ENCODE data around the gene DNASE1L2. TPM values are rescaled to one million over a fixed set of nuclear protein-coding genes. Genes with fewer than 3 reads are reported as not detected.
A peak's percentile ranks its signal among the peaks of the same experiment; 100 is the strongest.

The DNASE1L2 gene
- total and polyA plus RNA-seq, 2 of the 8 experiments (the other 6 are each of a cell fraction or from before 2014, with no cell fraction given), result 0.35 to 0.97 TPM

GRCh38 chr16:2251296-2252111 is 15.3 kb downstream of the DNASE1L2 start, which contains the start of gene ECI1:
Gene ECI1 (minus strand): TSS chr16:2251587. CDS start chr16:2251566, 21 bp downstream.
- peak within 1 kb of the TSS; percentile 76 to 95 (median 83) for H3K4me3 ChIP-seq (ENCODE audit: extremely low read depth in 1 of 4, insufficient read depth in 2 of 4, low read depth in 3 of 4, low read length in 4 of 4)
- H3K18ac ChIP-seq (ENCODE audit: extremely low read depth, low read length), result peak within 1 kb of the TSS; percentile 78
- peaks cover 0 to 23% of the 10 kb centered on the region in 2 experiments; a peak in 2 of 4 replicates for H3K79me2 ChIP-seq (ENCODE audit: control insufficient read depth in 1 of 2, insufficient read depth in 2 of 2, low read length in 2 of 2)
- H2BK5ac ChIP-seq (ENCODE audit: low read depth, low read length), result peak within 1 kb of the TSS; percentile 90
- no peak within 1 kb of the TSS for H3K4ac ChIP-seq (replicated peaks; ENCODE audit: insufficient read length, low read depth, low read length)
- H3K79me1 ChIP-seq (ENCODE audit: low read depth, low read length), result peaks cover 4% of the 10 kb centered on the region; the same call in 1 of the 2 replicates
- peaks cover 6 to 13% of the 10 kb centered on the region in 2 experiments for H4K20me1 ChIP-seq (replicated peaks in 1 of 2; ENCODE audit: control insufficient read depth in 1 of 2, insufficient read depth in 2 of 2, low read length in 2 of 2)
- DNase-seq (ENCODE audit: low read depth in 1 of 2, low spot score in 2 of 2) (peak; percentile 84 to 96), FAIRE-seq (no peak)
- H3K23me2 ChIP-seq (ENCODE audit: low read depth, low read length), result peaks cover 3% of the 10 kb centered on the region; the same call in 1 of the 2 replicates
- H3K36me3 ChIP-seq (ENCODE audit: control insufficient read depth in 2 of 4, insufficient read depth in 4 of 4, low read length in 3 of 4), result peaks cover 19 to 46% (median 34%) of the 10 kb centered on the region in 4 experiments
- no peak within 1 kb of the TSS for H4K91ac ChIP-seq (replicated peaks; ENCODE audit: insufficient read length, low read length)
- H3K4me2 ChIP-seq (ENCODE audit: insufficient read depth in 1 of 2, low read depth in 2 of 2, low read length in 2 of 2), result peak within 1 kb of the TSS; percentile 63 to 84
- H2BK20ac ChIP-seq (ENCODE audit: low read length), result no peak within 1 kb of the TSS
- WGBS, 2 experiments (ENCODE audit: extremely low coverage in 1 of 2, insufficient coverage in 1 of 2, insufficient read length in 1 of 2, insufficient replicate concordance in 2 of 2, low coverage in 1 of 2, low lambda C conversion rate in 2 of 2, missing lambda C conversion rate in 1 of 2), result 6% methylated on average over 82 of the region's 88 CpGs; no CpG with 5 or more reads in 1 of the 2 experiments
- H3K56ac ChIP-seq (replicated peaks; ENCODE audit: insufficient read length, low read depth, low read length), result peak within 1 kb of the TSS; percentile 42
- peak within 1 kb of the TSS; percentile 9; the same call in 1 of the 2 replicates for H2AK5ac ChIP-seq (ENCODE audit: low read depth, low read length)
- ChIA-PET CTCF (ENCODE audit: partially characterized antibody) (interaction anchor here (0.5 to 2.6 kb wide), 20 partner anchors 9 to 695 kb away, joined by 3 to 26 read pairs (median 4); partner anchors contain the start of gene DNASE1L2), POLR2A (ENCODE audit: partially characterized antibody) (interaction anchor here (0.6 to 13.9 kb wide), 41 partner anchors 12 to 352 kb away, joined by 3 to 228 read pairs (median 5); partner anchors contain the start of genes AMDHD2, CEMP1, DNASE1L2 and E4F1)
- H2BK15ac ChIP-seq (ENCODE audit: low read length), result no peak within 1 kb of the TSS
- H3K23ac ChIP-seq (ENCODE audit: insufficient read length), result no peak within 1 kb of the TSS
- no peak within 1 kb of the TSS for H2AFZ ChIP-seq (ENCODE audit: low read length)
- H4K5ac ChIP-seq (ENCODE audit: insufficient read length, low read depth, low read length), result peak within 1 kb of the TSS; percentile 87
- H3K4me1 ChIP-seq (replicated peaks in 1 of 4; ENCODE audit: control insufficient read depth in 3 of 4, insufficient read depth in 4 of 4, low read length in 3 of 4), result peaks cover 4 to 6% (median 5%) of the 10 kb centered on the region in 4 experiments; a peak in 6 of 7 replicates
- H3K14ac ChIP-seq (ENCODE audit: insufficient read length), result no peak within 1 kb of the TSS
- H2BK120ac ChIP-seq (replicated peaks; ENCODE audit: low read depth, low read length), result no peak within 1 kb of the TSS
- peak within 1 kb of the TSS; percentile 68 to 95 (median 79) for H3K9ac ChIP-seq (replicated peaks in 1 of 4; ENCODE audit: extremely low read depth in 1 of 4, low read depth in 3 of 4, low read length in 3 of 4)
- peak within 1 kb of the TSS; percentile 96 for H4K8ac ChIP-seq (ENCODE audit: extremely low read depth, insufficient read depth, low read length)
- peak within 1 kb of the TSS; percentile 86 for H3K27ac ChIP-seq (ENCODE audit: low read depth, low read length)
- H2BK12ac ChIP-seq (ENCODE audit: low read depth, low read length), result peak within 1 kb of the TSS; percentile 68; the same call in 1 of the 2 replicates
- H3K9me3 ChIP-seq (ENCODE audit: insufficient read depth in 2 of 2, low read depth in 1 of 2, low read length in 1 of 2), result no peaks in the 10 kb centered on the region
- no peaks in the 10 kb centered on the region for H3K27me3 ChIP-seq (replicated peaks in 1 of 4; ENCODE audit: control insufficient read depth in 3 of 4, extremely low read depth in 1 of 4, insufficient read depth in 3 of 4, low read length in 3 of 4)
- TF ChIP-seq POU5F1 (IDR thresholded peaks at IDR 0.05; ENCODE audit: low read depth, low read length), result 0 out of 2 replicates have a peak, but pooled peaks have one; percentile 17

Data from H1 (cell line).